GM13977 (cell line): ENCODE measurements around the gene ROMO1.
"Not testable (repeated sequence)": the region's sequence is repeated elsewhere in the genome, so short reads cannot be mapped to it uniquely, and the experiment has no call there.

ENCODE experiments used
- DNase-seq: peaks from one replicate; pipeline ENCODE4 v3.0.0; 2012; ENCODE audit warnings: low spot score
- CTCF ChIP-seq: IDR thresholded peaks from 2 replicates; pipeline ENCODE4 v1.5.1; 2012; ENCODE audit warnings: mild to moderate bottlenecking, control low read depth; ENCODE audit not compliant: insufficient read depth; ENCODE audit errors: extremely low read depth, missing control alignments
- in situ Hi-C: fragments of 300-500 bp; cut with MboI; formaldehyde crosslinking; loops from one replicate; pipeline ENCODE4 v1.12.0; 2022; ENCODE audit warnings: low sequenced_read_pairs, low pct_unique_long_range_greater_than_20kb, mixed read lengths, inconsistent platforms; ENCODE audit not compliant: unreplicated experiment

The ROMO1 gene

GRCh38 chr20:35743693-35744491 is 44.7 kb downstream of the ROMO1 start:
- no peak for DNase-seq
- in situ Hi-C loops, result no loop called here
- TF ChIP-seq CTCF, result no peak

GRCh38 chr20:35744492-35744841 is 45.3 kb downstream of the ROMO1 start:
- in situ Hi-C loops, DNase-seq: not testable (repeated sequence)
